IMR-90 (cell line): Measurements from ENCODE around the gene KRT7.

Experiments
- CTCF ChIP-seq: conservative IDR thresholded peaks from 2 replicates; pipeline ENCODE4 v1.5.1; 2012; ENCODE audit warnings: mild to moderate bottlenecking, low read depth, low read length, improper control_type of control experiment
- FOS ChIP-seq: fragments of 150-350 bp; IDR thresholded peaks from 2 replicates; pipeline ENCODE4 v1.6.1; 2016; ENCODE audit warnings: low read depth, low read length
- POLR2A ChIP-seq: IDR thresholded peaks from 2 replicates; pipeline ENCODE4 v1.6.1; 2012; ENCODE audit warnings: mild to moderate bottlenecking, low read depth, low read length
- RCOR1 ChIP-seq: IDR thresholded peaks from 2 replicates; pipeline ENCODE4 v1.6.1; 2012; ENCODE audit warnings: mild to moderate bottlenecking, low read length, improper control_type of control experiment; ENCODE audit not compliant: insufficient replicate concordance
- USF2 ChIP-seq: fragments of 150-350 bp; IDR thresholded peaks from 2 replicates; pipeline ENCODE4 v1.6.1; 2017; ENCODE audit warnings: mild to moderate bottlenecking, antibody characterized with exemption, low read length, low read depth

GRCh38 chr12:52210186-52210924 is 22.7 kb upstream of the KRT7 start:
- no peak for TF ChIP-seq POLR2A
- no peak for TF ChIP-seq CTCF
- TF ChIP-seq USF2 = no peak
- TF ChIP-seq FOS = no peak
- no peak for TF ChIP-seq RCOR1
